B cell (primary cell): Measurements from ENCODE around the gene ARHGAP19. TPM values are rescaled to one million over a fixed set of nuclear protein-coding genes. Genes with fewer than 3 reads are reported as not detected.

Source experiments
- ATAC-seq: fragments of 200-7000 bp; cut with Tn5 transposase; one replicate; pipeline ENCODE4 v1.10.0; 2021; ENCODE audit warnings: low read depth, mild to moderate bottlenecking, moderate number of reproducible peaks, moderate library complexity
- CTCF ChIA-PET: fragments of 350-600 bp; sonication (Branson Sonifier 250); formaldehyde crosslinking; loops from one replicate; lab custom pipeline; 2021; ENCODE audit warnings: antibody characterized with exemption, inconsistent platforms; lab: Charles Lee
- POLR2A ChIA-PET: fragments of 350-600 bp; sonication (Branson Sonifier 250); formaldehyde crosslinking; loops from one replicate; lab custom pipeline; 2021; ENCODE audit warnings: antibody characterized with exemption; lab: Charles Lee
- DNase-seq: peaks from one replicate; pipeline ENCODE4 v3.0.0; 2013
- H2AFZ ChIP-seq: 2 replicates; pipeline ENCODE4 v1.6.1; 2012; ENCODE audit warnings: mild to moderate bottlenecking, low read depth, low read length; ENCODE audit not compliant: insufficient read depth, poor library complexity, severe bottlenecking
- H3K27ac ChIP-seq, 2 donors: 1 replicate in 1 of 2; 2 replicates in 1 of 2; pipeline ENCODE4 v1.5.1; 2012 to 2013; ENCODE audit warnings: low read length in 2 of 2, mild to moderate bottlenecking in 2 of 2, moderate library complexity in 1 of 2
- H3K27me3 ChIP-seq, 4 experiments: fragments of 200-600 bp in 1 of 4; sonication (generic) in 1 of 4; replicated peaks in 1 of 4; 1 replicate in 2 of 4; 2 replicates in 2 of 4; pipeline versions ENCODE4 v1.6.1 to v1.7.0; 2013 to 2016; ENCODE audit warnings: low read length in 3 of 4, mild to moderate bottlenecking in 2 of 4, mixed read lengths in 1 of 4, moderate library complexity in 1 of 4; ENCODE audit not compliant: insufficient read depth in 4 of 4, control insufficient read depth in 3 of 4; ENCODE audit errors: control extremely low read depth in 1 of 4
- H3K36me3 ChIP-seq, 2 experiments: replicated peaks in 1 of 2; 1 replicate in 1 of 2; 2 replicates in 1 of 2; pipeline versions ENCODE4 v1.6.1 to v1.7.1; 2013; ENCODE audit warnings: low read length in 1 of 2; ENCODE audit not compliant: insufficient read depth in 2 of 2, control insufficient read depth in 1 of 2; ENCODE audit errors: control extremely low read depth in 1 of 2, extremely low read depth in 1 of 2
- H3K4me1 ChIP-seq, 2 donors: fragments of 200-600 bp in 1 of 2; sonication (generic) in 1 of 2; 1 replicate in 1 of 2; 2 replicates in 1 of 2; pipeline versions ENCODE4 v1.5.1 to v1.6.1; 2013 to 2017; ENCODE audit warnings: low read length in 2 of 2; ENCODE audit not compliant: control insufficient read depth in 2 of 2, insufficient read depth in 2 of 2
- H3K4me2 ChIP-seq: replicated peaks from 2 replicates; pipeline ENCODE3; 2012; ENCODE audit warnings: mild to moderate bottlenecking, low read depth, low read length; ENCODE audit not compliant: poor library complexity, severe bottlenecking
- H3K4me3 ChIP-seq, 5 experiments: fragments of 200-600 bp in 1 of 5; sonication (generic) in 1 of 5; 1 replicate in 3 of 5; 2 replicates in 2 of 5; pipeline versions ENCODE4 v1.5.1 to v1.7.0; 2011 to 2016; ENCODE audit warnings: low read length in 4 of 5, mild to moderate bottlenecking in 4 of 5, low read depth in 2 of 5, control low read depth in 1 of 5, moderate library complexity in 1 of 5; ENCODE audit not compliant: insufficient read depth in 1 of 5; ENCODE audit errors: control extremely low read depth in 1 of 5, extremely low read depth in 1 of 5
- H3K79me2 ChIP-seq: fragments of 200-600 bp; sonication (generic); one replicate; pipeline ENCODE4 v1.6.0; 2016; ENCODE audit warnings: low read length; ENCODE audit not compliant: control insufficient read depth, insufficient read depth
- H3K9ac ChIP-seq: fragments of 200-600 bp; sonication (generic); 2 replicates; pipeline ENCODE4 v1.6.1; 2017; ENCODE audit warnings: mild to moderate bottlenecking, low read length, moderate library complexity
- H3K9me3 ChIP-seq, 3 donors: one replicate each; pipeline versions ENCODE4 v1.6.1 to v1.7.1; 2013; ENCODE audit warnings: low read length in 2 of 3; ENCODE audit not compliant: control insufficient read depth in 2 of 3, insufficient read depth in 1 of 3; ENCODE audit errors: control extremely low read depth in 1 of 3
- H4K20me1 ChIP-seq: 2 replicates; pipeline ENCODE4 v1.6.0; 2012; ENCODE audit warnings: mild to moderate bottlenecking, low read length; ENCODE audit not compliant: insufficient read depth, control insufficient read depth, poor library complexity, severe bottlenecking
- H3K27ac Mint-ChIP-seq: one replicate; pipeline ENCODE4 v1.8.0; 2021; ENCODE audit warnings: mixed read lengths
- H3K27me3 Mint-ChIP-seq: one replicate; pipeline ENCODE4 v1.8.0; 2021; ENCODE audit warnings: mixed read lengths
- H3K4me1 Mint-ChIP-seq: one replicate; pipeline ENCODE4 v1.8.0; 2021; ENCODE audit warnings: mixed read lengths
- H3K4me3 Mint-ChIP-seq: one replicate; pipeline ENCODE4 v1.8.0; 2021; ENCODE audit warnings: mixed read lengths
- H3K9me3 Mint-ChIP-seq: one replicate; pipeline ENCODE4 v1.8.0; 2022; ENCODE audit warnings: mixed read lengths; ENCODE audit not compliant: insufficient read depth
- CTCF ChIP-seq: fragments of 200-600 bp; IDR thresholded peaks from one replicate; pipeline ENCODE4 v1.8.0; 2022; ENCODE audit warnings: antibody characterized with exemption, mild to moderate bottlenecking
- EZH2 ChIP-seq: IDR thresholded peaks from 2 replicates; pipeline ENCODE4 v1.6.1; 2012; ENCODE audit warnings: borderline replicate concordance, low read depth, mild to moderate bottlenecking, moderate library complexity, low read length; ENCODE audit not compliant: insufficient read depth, poor library complexity, severe bottlenecking
- WGBS: methylation state at CpG from one replicate; pipeline ENCODE4 v1.1.5; 2013; ENCODE audit warnings: missing lambda C conversion rate; ENCODE audit not compliant: insufficient coverage; 5-methylcytosine and 5-hydroxymethylcytosine counted together
- intact Hi-C: fragments of 100-400 bp; cut with micrococcal nuclease; formaldehyde crosslinking; loops from one replicate; pipeline ENCODE4 v1.10.0; 2022
- polyA plus RNA-seq: library from polyadenylated mRNA; depleted of rRNA; stranded (reverse); fragments of >200 nt; gene quantifications from 2 replicates; pipeline ENCODE4 v1.2.3, GENCODE V29; 2012
- total RNA-seq, 2 donors: library from RNA; stranded (reverse); fragments of 120-200 nt in 1 of 2; gene quantifications; 1 replicate in 1 of 2; 2 replicates in 1 of 2; pipeline versions ENCODE4 v1.2.3 to v1.2.4, GENCODE V29; 2013 to 2022

Gene ARHGAP19
- total and polyA plus RNA-seq, 2 donors (not counting 1 experiment from before 2014, with no cell fraction given): 6.4 to 22.5 TPM

- H3K27ac ChIP-seq: peak overlapping the region; percentile 36 to 58
Observed at GRCh38 chr10:97320480-97321031, 28.1 kb upstream of the ARHGAP19 start.

More at GRCh38 chr10:97320480-97321031, 28.1 kb upstream of the ARHGAP19 start:
- Histone ChIP-seq H2AFZ (peak overlapping the region; percentile 87), H3K36me3 (no peaks in the 10 kb centered on the region), H3K79me2 (peaks cover 35% of the 10 kb centered on the region), H4K20me1 (peaks cover 24% of the 10 kb centered on the region), H3K4me1 (peaks cover 18 to 28% of the 10 kb centered on the region in 2 donors), H3K9ac (peak overlapping the region; percentile 97), H3K27me3 (no peaks in the 10 kb centered on the region), H3K4me2 (peak overlapping the region; percentile 89), H3K4me3 (peak overlapping the region; percentile 50 to 86 (median 79)), H3K9me3 (no peaks in the 10 kb centered on the region)
- peak overlapping the region; percentile 96 for H3K27ac Mint-ChIP-seq
- ATAC-seq (no peak), DNase-seq (no peak)
- no peaks in the 10 kb centered on the region for H3K27me3 Mint-ChIP-seq
- POLR2A ChIA-PET: interaction anchor here (0.5 to 2.6 kb wide), 4 partner anchors 12 to 80 kb away, joined by 3 to 32 read pairs (median 8); partner anchors contain the start of genes FRAT2 and RRP12
- CTCF ChIA-PET: interaction anchor here (1.1 to 2.6 kb wide), 12 partner anchors 8 to 83 kb away, joined by 3 to 31 read pairs (median 5); partner anchors contain the start of genes FRAT2 and RRP12
- H3K4me1 Mint-ChIP-seq: peaks cover 33% of the 10 kb centered on the region
- no peaks in the 10 kb centered on the region for H3K9me3 Mint-ChIP-seq
- TF ChIP-seq EZH2 (no peak), CTCF (no peak)
- intact Hi-C loops: loop anchor here (1.0 kb wide), 2 partner anchors 13 to 28 kb away; partner anchors contain the start of gene ARHGAP19
- 4% methylated on average over 20 of the region's 24 CpGs for WGBS
- peak overlapping the region; percentile 95 for H3K4me3 Mint-ChIP-seq
